Fibroblast of lung (primary cell): Measurements from ENCODE around the gene ABCC10. TPM values are rescaled to one million over a fixed set of nuclear protein-coding genes. Genes with fewer than 3 reads are reported as not detected.
A peak's percentile ranks its signal among the peaks of the same experiment; 100 is the strongest.
"Not testable (repeated sequence)": the region's sequence is repeated elsewhere in the genome, so short reads cannot be mapped to it uniquely, and the experiment has no call there.

Experiments used
- DNase-seq, 2 donors: peaks; one replicate each; pipeline versions ENCODE4 v3.0.0 to v3.0.0-alpha.2; 2010; ENCODE audit warnings: low read depth in 2 of 2
- H2AFZ ChIP-seq: 2 replicates; pipeline ENCODE4 v1.5.1; 2012; ENCODE audit warnings: low read length, control low read depth, inconsistent platforms
- H3K27ac ChIP-seq: 2 replicates; pipeline ENCODE4 v1.5.1; 2011; ENCODE audit warnings: low read length, control low read depth; ENCODE audit not compliant: insufficient read depth
- H3K27me3 ChIP-seq: 2 replicates; pipeline ENCODE4 v1.5.1; 2011; ENCODE audit warnings: mild to moderate bottlenecking, low read length; ENCODE audit not compliant: control insufficient read depth, insufficient read depth
- H3K36me3 ChIP-seq: 2 replicates; pipeline ENCODE4 v1.5.1; 2011; ENCODE audit warnings: low read length; ENCODE audit not compliant: control insufficient read depth, insufficient read depth
- H3K4me1 ChIP-seq: 2 replicates; pipeline ENCODE4 v1.5.1; 2011; ENCODE audit warnings: low read length; ENCODE audit not compliant: control insufficient read depth, insufficient read depth; ENCODE audit errors: extremely low read depth
- H3K4me2 ChIP-seq: 2 replicates; pipeline ENCODE4 v1.5.1; 2011; ENCODE audit warnings: low read length, control low read depth; ENCODE audit not compliant: insufficient read depth; ENCODE audit errors: extremely low read depth
- H3K4me3 ChIP-seq, 4 experiments: fragments of 200-600 bp in 1 of 4; sonication (generic) in 1 of 4; replicated peaks in 1 of 4; 2 replicates each; pipeline ENCODE4 v1.5.1; 2011 to 2016; ENCODE audit warnings: low read length in 4 of 4, low read depth in 3 of 4, mild to moderate bottlenecking in 3 of 4, control low read depth in 2 of 4, inconsistent platforms in 1 of 4, mixed read lengths in 1 of 4; ENCODE audit not compliant: insufficient read depth in 1 of 4; ENCODE audit errors: control extremely low read depth in 1 of 4
- H3K79me2 ChIP-seq: 2 replicates; pipeline ENCODE4 v1.5.1; 2012; ENCODE audit warnings: mild to moderate bottlenecking, low read length, inconsistent platforms; ENCODE audit not compliant: control insufficient read depth, insufficient read depth
- H3K9ac ChIP-seq: 2 replicates; pipeline ENCODE4 v1.5.1; 2011; ENCODE audit warnings: mild to moderate bottlenecking, low read length, control low read depth; ENCODE audit not compliant: insufficient read depth
- H3K9me3 ChIP-seq: 2 replicates; pipeline ENCODE4 v1.5.1; 2012; ENCODE audit warnings: low read depth, low read length; ENCODE audit not compliant: control insufficient read depth, insufficient read depth
- H4K20me1 ChIP-seq: 2 replicates; pipeline ENCODE4 v1.5.1; 2011; ENCODE audit warnings: low read length; ENCODE audit not compliant: control insufficient read depth, insufficient read depth; ENCODE audit errors: extremely low read depth
- EZH2 ChIP-seq: IDR thresholded peaks from 2 replicates; pipeline ENCODE4 v1.5.1; 2012; ENCODE audit warnings: low read length, control low read depth, mild to moderate bottlenecking; ENCODE audit errors: missing control alignments
- polyA plus RNA-seq, 2 donors: library from polyadenylated mRNA; depleted of rRNA in 1 of 2; stranded (reverse) in 1 of 2; unstranded in 1 of 2; fragments of >200 nt; gene quantifications; 2 replicates each; pipeline ENCODE4 v1.2.1, GENCODE V29; 2011 to 2012; ENCODE audit warnings: missing spikeins in 1 of 2
- total RNA-seq: library from RNA; depleted of rRNA; stranded (reverse); fragments of >200 nt; gene quantifications from 2 replicates; pipeline ENCODE4 v1.2.1, GENCODE V29; 2014
- TF ChIP-seq, protein P1 (sequence below), 2 donors: IDR thresholded peaks in 1 of 2; conservative IDR thresholded peaks in 1 of 2; 1 replicate in 1 of 2; 2 replicates in 1 of 2; pipeline ENCODE4 v1.5.1; 2011 to 2012; ENCODE audit warnings: low read length in 2 of 2, control low read depth in 1 of 2, inconsistent platforms in 1 of 2, low read depth in 1 of 2, mild to moderate bottlenecking in 1 of 2

The ABCC10 gene
- total and polyA plus RNA-seq, 2 donors (not counting 1 experiment from before 2014, with no cell fraction given), result 8.9 to 23.1 TPM

DNA sequence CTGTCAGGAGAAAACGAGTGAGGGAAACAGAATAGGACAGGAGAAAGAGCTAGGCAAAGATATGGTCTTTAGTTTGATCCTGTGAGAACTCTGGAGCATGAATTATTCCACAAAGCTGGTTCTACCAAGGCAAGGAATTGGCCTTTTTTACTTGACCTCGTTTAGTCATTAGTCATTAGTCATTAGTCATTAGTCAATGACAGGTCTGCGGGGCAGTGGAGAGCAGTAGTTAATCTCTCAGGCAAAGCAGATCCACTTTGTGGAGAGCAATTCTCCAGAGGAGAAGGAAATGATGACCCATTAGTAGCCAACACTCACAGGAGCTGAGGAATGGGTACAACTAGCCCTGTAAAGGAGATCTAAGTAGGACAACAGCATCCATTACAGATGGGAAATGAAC is 22.0 kb upstream of the ABCC10 start:
- Histone ChIP-seq H3K36me3 (no peaks in the 10 kb centered on the region), H3K27ac (no peak overlapping the region), H3K9ac (no peak overlapping the region), H4K20me1 (no peaks in the 10 kb centered on the region), H3K9me3 (no peaks in the 10 kb centered on the region), H3K4me3 (no peak overlapping the region), H3K4me2 (no peak overlapping the region), H3K27me3 (peaks cover 2% of the 10 kb centered on the region), H2AFZ (no peak overlapping the region), H3K4me1 (no peaks in the 10 kb centered on the region), H3K79me2 (no peaks in the 10 kb centered on the region)
- no peak for TF ChIP-seq EZH2
- TF ChIP-seq, protein P1, sequence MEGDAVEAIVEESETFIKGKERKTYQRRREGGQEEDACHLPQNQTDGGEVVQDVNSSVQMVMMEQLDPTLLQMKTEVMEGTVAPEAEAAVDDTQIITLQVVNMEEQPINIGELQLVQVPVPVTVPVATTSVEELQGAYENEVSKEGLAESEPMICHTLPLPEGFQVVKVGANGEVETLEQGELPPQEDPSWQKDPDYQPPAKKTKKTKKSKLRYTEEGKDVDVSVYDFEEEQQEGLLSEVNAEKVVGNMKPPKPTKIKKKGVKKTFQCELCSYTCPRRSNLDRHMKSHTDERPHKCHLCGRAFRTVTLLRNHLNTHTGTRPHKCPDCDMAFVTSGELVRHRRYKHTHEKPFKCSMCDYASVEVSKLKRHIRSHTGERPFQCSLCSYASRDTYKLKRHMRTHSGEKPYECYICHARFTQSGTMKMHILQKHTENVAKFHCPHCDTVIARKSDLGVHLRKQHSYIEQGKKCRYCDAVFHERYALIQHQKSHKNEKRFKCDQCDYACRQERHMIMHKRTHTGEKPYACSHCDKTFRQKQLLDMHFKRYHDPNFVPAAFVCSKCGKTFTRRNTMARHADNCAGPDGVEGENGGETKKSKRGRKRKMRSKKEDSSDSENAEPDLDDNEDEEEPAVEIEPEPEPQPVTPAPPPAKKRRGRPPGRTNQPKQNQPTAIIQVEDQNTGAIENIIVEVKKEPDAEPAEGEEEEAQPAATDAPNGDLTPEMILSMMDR (conservative IDR thresholded peaks at IDR 0.05 in 1 of 2, IDR thresholded peaks at IDR 0.05 in 1 of 2; ENCODE audit: low read depth in 1 of 2, low read length in 2 of 2), result no peak
- peak in 1 of 2 donors; percentile 57 for DNase-seq

DNA sequence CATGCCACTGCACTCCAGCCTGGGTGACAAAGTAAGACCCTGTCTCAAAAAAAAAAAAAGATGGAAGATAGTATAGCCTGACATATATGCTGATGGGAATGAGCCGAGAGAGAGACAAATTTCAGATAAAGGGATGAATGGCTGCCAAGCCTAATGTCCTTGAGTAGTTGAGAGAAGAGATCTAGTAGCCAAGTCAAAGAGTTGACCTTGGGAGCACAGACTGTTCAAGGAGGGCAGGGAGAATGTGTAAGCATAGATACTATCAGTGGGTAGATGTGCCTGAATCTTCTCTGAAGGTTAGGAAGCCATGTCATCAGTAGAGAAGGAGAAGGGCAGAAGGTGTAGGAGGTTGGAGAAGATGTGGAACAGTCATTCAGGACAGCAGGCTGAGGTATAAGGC is 20.0 kb upstream of the ABCC10 start:
- Histone ChIP-seq H2AFZ (no peak overlapping the region), H4K20me1 (no peaks in the 10 kb centered on the region)
- TF ChIP-seq, protein P1 (conservative IDR thresholded peaks at IDR 0.05 in 1 of 2, IDR thresholded peaks at IDR 0.05 in 1 of 2; ENCODE audit: low read depth in 1 of 2, low read length in 2 of 2), result no peak
- TF ChIP-seq EZH2, result no peak

DNA sequence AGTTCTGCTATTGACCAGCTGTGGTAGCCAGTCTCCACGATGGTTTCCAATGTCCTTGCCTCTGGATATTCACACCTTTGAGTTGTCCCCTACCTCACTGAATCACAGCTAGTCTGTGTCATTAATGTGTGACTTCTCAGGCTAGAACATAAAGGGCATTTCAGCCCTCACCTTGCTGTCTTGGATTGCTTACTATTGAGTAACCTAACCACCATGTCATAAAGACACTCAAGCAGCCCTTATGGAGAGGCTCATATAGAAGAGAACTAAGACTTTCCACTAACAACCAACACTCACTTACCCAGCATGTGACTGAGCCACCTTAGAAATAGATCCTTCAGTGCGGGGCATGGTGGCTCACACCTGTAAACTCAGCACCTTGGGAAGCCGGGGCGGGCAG is 19.1 kb upstream of the ABCC10 start:
- Histone ChIP-seq H3K4me1 (no peaks in the 10 kb centered on the region), H4K20me1 (no peaks in the 10 kb centered on the region), H3K27ac (no peak overlapping the region), H3K9me3 (no peaks in the 10 kb centered on the region), H3K4me2 (no peak overlapping the region), H3K79me2 (no peaks in the 10 kb centered on the region), H2AFZ (no peak overlapping the region), H3K4me3 (no peak overlapping the region), H3K27me3 (peaks cover 7% of the 10 kb centered on the region), H3K36me3 (no peaks in the 10 kb centered on the region), H3K9ac (no peak overlapping the region)
- TF ChIP-seq, protein P1 (conservative IDR thresholded peaks at IDR 0.05 in 1 of 2, IDR thresholded peaks at IDR 0.05 in 1 of 2; ENCODE audit: low read depth in 1 of 2, low read length in 2 of 2), result no peak
- TF ChIP-seq EZH2, result no peak
- DNase-seq, result no peak

More for the DNA sequence above, 20.0 kb upstream of the ABCC10 start:
- Histone ChIP-seq H3K4me1 (no peaks in the 10 kb centered on the region), H3K27me3 (peaks cover 2% of the 10 kb centered on the region), H3K9ac (no peak overlapping the region), H3K4me2 (no peak overlapping the region), H3K4me3 (no peak overlapping the region), H3K9me3 (no peaks in the 10 kb centered on the region), H3K79me2 (no peaks in the 10 kb centered on the region), H3K27ac (no peak overlapping the region), H3K36me3 (no peaks in the 10 kb centered on the region)
- no peak for DNase-seq

- not testable (repeated sequence) for H3K36me3 ChIP-seq, H3K4me1 ChIP-seq, DNase-seq, H2AFZ ChIP-seq, H3K9me3 ChIP-seq, H3K4me3 ChIP-seq, H3K27me3 ChIP-seq, H3K79me2 ChIP-seq, H4K20me1 ChIP-seq, H3K27ac ChIP-seq, H3K9ac ChIP-seq, H3K4me2 ChIP-seq
Observed at GRCh38 chr6:43410776-43411175, 16.6 kb upstream of the ABCC10 start.
